Measurements from ENCODE around the gene PUS10.

Gene PUS10

GRCh38 chr2:60965499-60965785, 52.6 kb downstream of the PUS10 start:
- TF ChIP-seq CTCF (IDR thresholded peaks at IDR 0.05; ENCODE audit: insufficient read depth, low read length) (no peak), SPI1 (IDR thresholded peaks at IDR 0.05; ENCODE audit: borderline replicate concordance, low read depth) (no peak), GABPA (IDR thresholded peaks at IDR 0.05; ENCODE audit: low read depth) (no peak), POLR2AphosphoS5 (IDR thresholded peaks at IDR 0.05; ENCODE audit: low read depth) (no peak), REST (IDR thresholded peaks at IDR 0.05; ENCODE audit: insufficient replicate concordance, low read depth) (no peak)
- Histone ChIP-seq H3K27ac (replicated peaks) (peak overlapping the region; percentile 28; the same call in 1 of the 2 replicates), H3K27me3 (ENCODE audit: insufficient read depth, poor library complexity, severe bottlenecking) (no peaks in the 10 kb centered on the region), H3K4me3 (replicated peaks; ENCODE audit: insufficient read depth, low read length) (no peak overlapping the region)
- no peak for DNase-seq (ENCODE audit: low read depth in 1 of 2, low spot score in 1 of 2)

GRCh38 chr2:60964651-60965498, 53.2 kb downstream of the PUS10 start:
- no peak overlapping the region for H3K4me3 ChIP-seq (replicated peaks; ENCODE audit: insufficient read depth, low read length)
- no peak for DNase-seq (ENCODE audit: low read depth in 1 of 2, low spot score in 1 of 2)
- H3K27ac ChIP-seq (replicated peaks), result peak overlapping the region; percentile 28; the same call in 1 of the 2 replicates
- no peak for TF ChIP-seq POLR2AphosphoS5 (IDR thresholded peaks at IDR 0.05; ENCODE audit: low read depth)
- TF ChIP-seq CTCF (IDR thresholded peaks at IDR 0.05; ENCODE audit: insufficient read depth, low read length), result no peak
- no peak for TF ChIP-seq SPI1 (IDR thresholded peaks at IDR 0.05; ENCODE audit: borderline replicate concordance, low read depth)
- no peak for TF ChIP-seq REST (IDR thresholded peaks at IDR 0.05; ENCODE audit: insufficient replicate concordance, low read depth)
- H3K27me3 ChIP-seq (ENCODE audit: insufficient read depth, poor library complexity, severe bottlenecking), result no peaks in the 10 kb centered on the region

- DNase-seq (ENCODE audit: low read depth in 1 of 2, low spot score in 1 of 2), result no peak
- H3K27ac ChIP-seq (replicated peaks), result no peak overlapping the region
- no peak overlapping the region for H3K4me3 ChIP-seq (replicated peaks; ENCODE audit: insufficient read depth, low read length)
- TF ChIP-seq POLR2AphosphoS5 (IDR thresholded peaks at IDR 0.05; ENCODE audit: low read depth), result no peak
- no peak for TF ChIP-seq CTCF (IDR thresholded peaks at IDR 0.05; ENCODE audit: insufficient read depth, low read length)
- no peak for TF ChIP-seq GABPA (IDR thresholded peaks at IDR 0.05; ENCODE audit: low read depth)
- no peak for TF ChIP-seq REST (IDR thresholded peaks at IDR 0.05; ENCODE audit: insufficient replicate concordance, low read depth)
- TF ChIP-seq SPI1 (IDR thresholded peaks at IDR 0.05; ENCODE audit: borderline replicate concordance, low read depth), result no peak
- no peaks in the 10 kb centered on the region for H3K27me3 ChIP-seq (ENCODE audit: insufficient read depth, poor library complexity, severe bottlenecking)
These were observed 54.9 kb downstream of the PUS10 start for GRCh38 chr2:60963190-60963589.

All from HL-60 (cell line).